ENCODE results near the gene WDR75. TPM values are rescaled to one million over a fixed set of nuclear protein-coding genes. Genes with fewer than 3 reads are reported as not detected.

WDR75 gene
- 5.3 TPM for total RNA-seq

- Histone ChIP-seq H3K4me1 (peaks cover 5 to 14% of the 10 kb centered on the region in 2 donors), H3K36me3 (no peaks in the 10 kb centered on the region), H3K4me3 (peak within 1 kb of the TSS; percentile 79 to 90), H3K9me3 (no peaks in the 10 kb centered on the region), H3K27ac (peak within 1 kb of the TSS; percentile 90 to 94), H3K27me3 (no peaks in the 10 kb centered on the region)
- no peak for TF ChIP-seq CTCF (IDR thresholded peaks at IDR 0.05)
- DNase-seq (ENCODE audit: low spot score in 2 of 2): peak; percentile 77 to 96
- intact Hi-C loops (cut with DNase I): no loop called here
Measured at GRCh38 chr2:189440947-189441708, at the start of gene WDR75. Gene WDR75 (plus strand): TSS chr2:189441474. CDS start chr2:189441493, 19 bp downstream.

- no peaks in the 10 kb centered on the region for H3K36me3 ChIP-seq
- intact Hi-C loops (cut with DNase I): no loop called here
- no peaks in the 10 kb centered on the region for H3K4me1 ChIP-seq
- no peak overlapping the region for H3K4me3 ChIP-seq
- DNase-seq (ENCODE audit: low spot score in 2 of 2): no peak
- peak overlapping the region; percentile 21 to 61 for H3K27ac ChIP-seq
- no peak for TF ChIP-seq CTCF (IDR thresholded peaks at IDR 0.05)
- no peaks in the 10 kb centered on the region for H3K27me3 ChIP-seq
- H3K9me3 ChIP-seq: no peaks in the 10 kb centered on the region
Measured at GRCh38 chr2:189393440-189394111, 47.7 kb upstream of the WDR75 start.

GRCh38 chr2:189394525-189394924 lies 46.7 kb upstream of the WDR75 start:
- intact Hi-C loops (cut with DNase I): no loop called here
- Histone ChIP-seq H3K36me3 (no peaks in the 10 kb centered on the region), H3K4me1 (no peaks in the 10 kb centered on the region), H3K9me3 (no peaks in the 10 kb centered on the region), H3K27ac (no peak overlapping the region), H3K4me3 (no peak overlapping the region), H3K27me3 (no peaks in the 10 kb centered on the region)
- no peak for TF ChIP-seq CTCF (IDR thresholded peaks at IDR 0.05)
- no peak for DNase-seq (ENCODE audit: low spot score in 2 of 2)

GRCh38 chr2:189402932-189403331 lies 38.3 kb upstream of the WDR75 start:
- intact Hi-C loops (cut with DNase I): no loop called here
- Histone ChIP-seq H3K4me3 (no peak overlapping the region), H3K27me3 (no peaks in the 10 kb centered on the region), H3K27ac (no peak overlapping the region), H3K36me3 (no peaks in the 10 kb centered on the region), H3K9me3 (no peaks in the 10 kb centered on the region), H3K4me1 (peaks cover 0 to 5% of the 10 kb centered on the region in 2 donors)
- DNase-seq (ENCODE audit: low spot score in 2 of 2): no peak
- TF ChIP-seq CTCF (IDR thresholded peaks at IDR 0.05): no peak

- no peak for TF ChIP-seq CTCF (IDR thresholded peaks at IDR 0.05)
- Histone ChIP-seq H3K9me3 (no peaks in the 10 kb centered on the region), H3K27me3 (no peaks in the 10 kb centered on the region), H3K27ac (peak overlapping the region; percentile 23 to 58), H3K4me1 (peaks cover 0 to 17% of the 10 kb centered on the region in 2 donors), H3K36me3 (no peaks in the 10 kb centered on the region), H3K4me3 (no peak overlapping the region)
- intact Hi-C loops (cut with DNase I): no loop called here
- no peak for DNase-seq (ENCODE audit: low spot score in 2 of 2)
Measured at GRCh38 chr2:189406586-189407233, 34.6 kb upstream of the WDR75 start.

All from ascending aorta (tissue), 2 donors.